HepG2 (cell line): ENCODE results near the gene MRM2. TPM values are rescaled to one million over a fixed set of nuclear protein-coding genes. Genes with fewer than 3 reads are reported as not detected.

Experiments used
- ATAC-seq: fragments of 200-7000 bp; cut with Tn5 transposase; 3 replicates; pipeline ENCODE4 v1.9.1; 2020; ENCODE audit warnings: mild to moderate bottlenecking, moderate library complexity
- BruUV-seq: library from RNA; stranded (reverse); fragments of 400-500 nt; replicated peaks from 2 replicates; lab custom pipeline; 2021; lab: Mats Ljungman, UMichigan
- CTCF ChIA-PET: fragments of 300-600 bp; formaldehyde crosslinking; extraction: SDS; loops from one replicate; lab custom pipeline; 2021; ENCODE audit warnings: low total read pairs, inconsistent platforms, low intra/inter-chr PET ratio; lab: Yijun Ruan, JAX
- POLR2A ChIA-PET: fragments of 350-600 bp; sonication (Branson Sonifier 250); formaldehyde crosslinking; loops from one replicate; lab custom pipeline; 2020; ENCODE audit warnings: antibody characterized with exemption, inconsistent platforms; lab: Yijun Ruan, JAX
- DNase-seq: peaks from one replicate; pipeline ENCODE4 v3.0.0-alpha.2; 2015; ENCODE audit warnings: low spot score
- FAIRE-seq: peaks from 3 replicates; lab custom pipeline; 2011; peaks lifted over from hg19 to GRCh38; lab: Jason Lieb, UNC
- H2AFZ ChIP-seq: one replicate; pipeline ENCODE4 v1.6.1; 2011; ENCODE audit warnings: low read length, inconsistent platforms
- H3K27ac ChIP-seq: fragments of 300-600 bp; 3 replicates; pipeline ENCODE4 v1.8.0; 2011; ENCODE audit warnings: mixed run types, mild to moderate bottlenecking, mixed read lengths, low read length, inconsistent platforms; ENCODE audit not compliant: insufficient read depth; ENCODE audit errors: extremely low read length
- H3K27me3 ChIP-seq, 2 experiments: fragments of 200-600 bp in 1 of 2; 2 replicates in 1 of 2; 3 replicates in 1 of 2; pipeline versions ENCODE4 v1.6.0 to v1.8.0; 2011; ENCODE audit warnings: low read length in 2 of 2, mild to moderate bottlenecking in 2 of 2, moderate library complexity in 2 of 2, inconsistent platforms in 1 of 2; ENCODE audit not compliant: insufficient read depth in 2 of 2, control insufficient read depth in 1 of 2
- H3K36me3 ChIP-seq, 2 experiments: fragments of 200-600 bp in 1 of 2; replicated peaks in 1 of 2; 2 replicates in 1 of 2; 3 replicates in 1 of 2; pipeline versions ENCODE4 v1.5.1 to v1.8.0; 2011; ENCODE audit warnings: low read length in 2 of 2, inconsistent platforms in 1 of 2; ENCODE audit not compliant: insufficient read depth in 2 of 2, control insufficient read depth in 1 of 2
- H3K4me1 ChIP-seq: 2 replicates; pipeline ENCODE4 v1.5.1; 2012; ENCODE audit warnings: low read length, inconsistent platforms; ENCODE audit not compliant: insufficient read depth
- H3K4me2 ChIP-seq: 2 replicates; pipeline ENCODE4 v1.6.0; 2011; ENCODE audit warnings: low read depth, low read length, inconsistent platforms
- H3K4me3 ChIP-seq, 3 experiments: fragments of 200-600 bp in 1 of 3; sonication (generic), shearing (Covaris generic) in 1 of 3; replicated peaks in 1 of 3; 2 replicates each; pipeline ENCODE4 v1.5.1; 2011 to 2016; ENCODE audit warnings: low read length in 3 of 3, inconsistent platforms in 2 of 3, low read depth in 2 of 3, mild to moderate bottlenecking in 2 of 3, control low read depth in 1 of 3, mixed read lengths in 1 of 3; ENCODE audit not compliant: insufficient read depth in 1 of 3
- H3K79me2 ChIP-seq: one replicate; pipeline ENCODE4 v1.6.1; 2011; ENCODE audit warnings: low read length, inconsistent platforms; ENCODE audit not compliant: insufficient read depth
- H3K9ac ChIP-seq: 2 replicates; pipeline ENCODE4 v1.6.0; 2011; ENCODE audit warnings: mild to moderate bottlenecking, low read depth, low read length, inconsistent platforms; ENCODE audit not compliant: insufficient read depth
- H3K9me3 ChIP-seq: 2 replicates; pipeline ENCODE4 v1.5.1; 2012; ENCODE audit warnings: mild to moderate bottlenecking, low read length
- H4K20me1 ChIP-seq: 2 replicates; pipeline ENCODE4 v1.6.0; 2011; ENCODE audit warnings: inconsistent platforms, mild to moderate bottlenecking, low read length, moderate library complexity; ENCODE audit not compliant: insufficient read depth
- AGO2 ChIP-seq: fragments of 200-400 bp; formaldehyde crosslinking; optimal IDR thresholded peaks from 2 replicates; pipeline ENCODE3; 2017; ENCODE audit warnings: mild to moderate bottlenecking, low read depth, low read length, moderate library complexity
- ARNTL ChIP-seq: sonication (generic); formaldehyde crosslinking; IDR thresholded peaks from 2 replicates; pipeline ENCODE4 v1.4.0; 2020; ENCODE audit warnings: mild to moderate bottlenecking, missing genetic modification reagents
- RARA ChIP-seq: IDR thresholded peaks from 2 replicates; pipeline ENCODE4 v1.6.1; 2016; ENCODE audit warnings: missing genetic modification reagents, missing compliant biosample characterization
- RFXAP ChIP-seq: sonication (generic); formaldehyde crosslinking; IDR thresholded peaks from 2 replicates; pipeline ENCODE4 v1.4.0; 2020; ENCODE audit warnings: missing genetic modification reagents, borderline replicate concordance
- SALL1 ChIP-seq: sonication (generic); formaldehyde crosslinking; IDR thresholded peaks from 2 replicates; pipeline ENCODE4 v1.8.0; 2022; ENCODE audit warnings: mild to moderate bottlenecking, missing genetic modification reagents
- SRY ChIP-seq: sonication (generic); formaldehyde crosslinking; IDR thresholded peaks from 2 replicates; pipeline ENCODE4 v1.8.0; 2022; ENCODE audit warnings: mild to moderate bottlenecking, missing genetic modification reagents
- WGBS: methylation state at CpG from one replicate; pipeline ENCODE4 v1.1.6; 2017; ENCODE audit warnings: low lambda C conversion rate; 5-methylcytosine and 5-hydroxymethylcytosine counted together
- in situ Hi-C: cut with HindIII; loops from 2 replicates; pipeline ENCODE4 v1.10.0; 2017; ENCODE audit warnings: low pct_unique_long_range_greater_than_20kb; ENCODE audit not compliant: extremely low pct_ligation_motif_present
- intact Hi-C: fragments of 100-400 bp; cut with micrococcal nuclease; formaldehyde crosslinking; loops from one replicate; pipeline ENCODE4 v1.10.0; 2022; ENCODE audit not compliant: unreplicated experiment
- polyA plus RNA-seq, 8 experiments: library from polyadenylated mRNA; depleted of rRNA in 3 of 8; stranded (reverse) in 7 of 8; unstranded in 1 of 8; fragments of >200 nt; fragmentation: Illumina TruSeq in 4 of 8; extraction: Trizol in 4 of 8; gene quantifications; 2 replicates each; pipeline versions ENCODE4 v1.2.1 to v1.2.3, GENCODE V29; 2011 to 2016; ENCODE audit warnings: low read depth in 4 of 8, missing spikeins in 1 of 8, mixed read lengths in 1 of 8; ENCODE audit not compliant: insufficient read depth in 1 of 8
- total RNA-seq, 5 experiments: library from RNA; depleted of rRNA; stranded (reverse); fragments of >200 nt; fragmentation: Illumina TruSeq; extraction: Trizol; gene quantifications; 2 replicates each; pipeline ENCODE4 v1.2.3, GENCODE V29; 2016; ENCODE audit warnings: low read depth in 1 of 5
- TF ChIP-seq, protein P1 (sequence below): sonication (generic); formaldehyde crosslinking; IDR thresholded peaks from 2 replicates; pipeline ENCODE4 v1.4.0; 2020; ENCODE audit warnings: missing genetic modification reagents, borderline replicate concordance

Gene MRM2
- total and polyA plus RNA-seq, 2 of the 13 experiments (the other 11 are each of a cell fraction or from before 2014, with no cell fraction given), result 13.2 to 34.2 TPM

DNA sequence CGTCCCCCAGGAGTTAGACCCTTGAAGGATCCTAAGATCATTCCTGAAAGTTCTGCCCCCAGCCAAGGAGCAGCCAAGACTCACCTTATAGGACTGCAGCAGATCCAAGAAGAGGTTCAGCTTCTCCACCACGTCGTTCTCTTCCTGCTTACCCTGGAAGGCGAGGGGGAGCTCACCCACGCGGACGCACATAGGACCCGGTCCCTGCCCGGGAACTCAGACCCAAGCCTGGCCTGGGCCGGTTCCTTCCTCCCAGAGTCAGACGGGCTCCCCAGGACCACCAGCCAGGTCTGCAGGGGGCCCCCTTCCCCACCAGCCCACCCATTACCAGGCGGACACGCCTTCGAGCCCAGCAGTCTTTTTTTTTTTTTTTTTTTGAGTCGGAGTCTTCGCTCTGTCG, 15.6 kb upstream of the MRM2 start:
- no peak overlapping the region for H2AFZ ChIP-seq
- WGBS, result 92% methylated on average over 13 of the region's 17 CpGs
- H4K20me1 ChIP-seq, result no peaks in the 10 kb centered on the region
- no peaks in the 10 kb centered on the region for H3K27me3 ChIP-seq
- DNase-seq, result no peak
- ChIA-PET CTCF (no interaction called here), POLR2A (interaction anchor here (0.9 kb wide), 1 partner anchor 26 kb away, joined by 3 read pairs; no protein-coding TSS in a partner anchor)
- in situ Hi-C loops, result loop anchor here (10.0 kb wide), 1 partner anchor 47 kb away; no protein-coding TSS in a partner anchor
- intact Hi-C loops, result no loop called here
- no peak for ATAC-seq
- H3K27ac ChIP-seq, result no peak overlapping the region
- peaks cover 6 to 34% of the 10 kb centered on the region in 2 experiments; a peak in 3 of 5 replicates for H3K36me3 ChIP-seq
- no peak overlapping the region for H3K4me2 ChIP-seq
- H3K9me3 ChIP-seq, result no peaks in the 10 kb centered on the region
- H3K4me1 ChIP-seq, result no peaks in the 10 kb centered on the region
- no peak overlapping the region for H3K9ac ChIP-seq
- no TSS peak for BruUV-seq
- H3K4me3 ChIP-seq, result no peak overlapping the region
- TF ChIP-seq SALL1 (CRISPR knock-in tag), result no peak
- no peak for TF ChIP-seq RARA (CRISPR knock-in tag)
- no peak for TF ChIP-seq SRY (CRISPR knock-in tag)
- no peak for TF ChIP-seq ARNTL (CRISPR knock-in tag)
- no peak for TF ChIP-seq RFXAP (CRISPR knock-in tag)
- no peaks in the 10 kb centered on the region for H3K79me2 ChIP-seq
- no peak for FAIRE-seq

GRCh38 chr7:2257046-2257551, 15.1 kb upstream of the MRM2 start:
- in situ Hi-C loops (loop anchor here (10.0 kb wide), 1 partner anchor 48 kb away; no protein-coding TSS in a partner anchor), intact Hi-C loops (no loop called here)
- WGBS, result 98% methylated on average over 19 of the region's 38 CpGs
- no peaks in the 10 kb centered on the region for H3K79me2 ChIP-seq
- no peak overlapping the region for H2AFZ ChIP-seq
- TF ChIP-seq, protein P1, sequence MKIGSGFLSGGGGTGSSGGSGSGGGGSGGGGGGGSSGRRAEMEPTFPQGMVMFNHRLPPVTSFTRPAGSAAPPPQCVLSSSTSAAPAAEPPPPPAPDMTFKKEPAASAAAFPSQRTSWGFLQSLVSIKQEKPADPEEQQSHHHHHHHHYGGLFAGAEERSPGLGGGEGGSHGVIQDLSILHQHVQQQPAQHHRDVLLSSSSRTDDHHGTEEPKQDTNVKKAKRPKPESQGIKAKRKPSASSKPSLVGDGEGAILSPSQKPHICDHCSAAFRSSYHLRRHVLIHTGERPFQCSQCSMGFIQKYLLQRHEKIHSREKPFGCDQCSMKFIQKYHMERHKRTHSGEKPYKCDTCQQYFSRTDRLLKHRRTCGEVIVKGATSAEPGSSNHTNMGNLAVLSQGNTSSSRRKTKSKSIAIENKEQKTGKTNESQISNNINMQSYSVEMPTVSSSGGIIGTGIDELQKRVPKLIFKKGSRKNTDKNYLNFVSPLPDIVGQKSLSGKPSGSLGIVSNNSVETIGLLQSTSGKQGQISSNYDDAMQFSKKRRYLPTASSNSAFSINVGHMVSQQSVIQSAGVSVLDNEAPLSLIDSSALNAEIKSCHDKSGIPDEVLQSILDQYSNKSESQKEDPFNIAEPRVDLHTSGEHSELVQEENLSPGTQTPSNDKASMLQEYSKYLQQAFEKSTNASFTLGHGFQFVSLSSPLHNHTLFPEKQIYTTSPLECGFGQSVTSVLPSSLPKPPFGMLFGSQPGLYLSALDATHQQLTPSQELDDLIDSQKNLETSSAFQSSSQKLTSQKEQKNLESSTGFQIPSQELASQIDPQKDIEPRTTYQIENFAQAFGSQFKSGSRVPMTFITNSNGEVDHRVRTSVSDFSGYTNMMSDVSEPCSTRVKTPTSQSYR (CRISPR knock-in tag), result no peak
- TF ChIP-seq AGO2, result peak; percentile 21
- no peaks in the 10 kb centered on the region for H3K4me1 ChIP-seq
- ChIA-PET CTCF (no interaction called here), POLR2A (interaction anchor here (0.9 kb wide), 1 partner anchor 25 kb away, joined by 3 read pairs; no protein-coding TSS in a partner anchor)
- ATAC-seq, result no peak
- no peak overlapping the region for H3K9ac ChIP-seq
- H3K9me3 ChIP-seq, result no peaks in the 10 kb centered on the region
- H3K27ac ChIP-seq, result no peak overlapping the region
- H3K27me3 ChIP-seq, result no peaks in the 10 kb centered on the region
- no TSS peak for BruUV-seq
- peaks cover 6 to 33% of the 10 kb centered on the region in 2 experiments; a peak in 3 of 5 replicates for H3K36me3 ChIP-seq
- no peak overlapping the region for H3K4me3 ChIP-seq
- H4K20me1 ChIP-seq, result no peaks in the 10 kb centered on the region
- H3K4me2 ChIP-seq, result no peak overlapping the region
- no peak for DNase-seq
- FAIRE-seq, result no peak
